SJSA1 (cell line): ENCODE data around the gene PHF2. TPM values are rescaled to one million over a fixed set of nuclear protein-coding genes. Genes with fewer than 3 reads are reported as not detected.

Experiments
- DNase-seq, 2 experiments: peaks; one replicate each; pipeline ENCODE4 v3.0.0-alpha.2; 2015 to 2020; ENCODE audit warnings: low spot score in 2 of 2, low read depth in 1 of 2
- H3K27ac ChIP-seq: fragments of 250-450 bp; sonication (Bioruptor Pico); 2 replicates; pipeline ENCODE4 v1.5.1; 2020; ENCODE audit warnings: mild to moderate bottlenecking, moderate library complexity
- H3K27me3 ChIP-seq: fragments of 250-450 bp; sonication (Bioruptor Pico); replicated peaks from 2 replicates; pipeline ENCODE4 v1.5.1; 2020; ENCODE audit warnings: mild to moderate bottlenecking, moderate library complexity
- H3K36me3 ChIP-seq: fragments of 250-450 bp; sonication (Bioruptor Pico); 2 replicates; pipeline ENCODE4 v1.5.1; 2020; ENCODE audit warnings: mild to moderate bottlenecking
- H3K4me1 ChIP-seq: fragments of 250-450 bp; sonication (Bioruptor Pico); replicated peaks from 2 replicates; pipeline ENCODE4 v1.6.1; 2021; ENCODE audit warnings: mild to moderate bottlenecking
- H3K4me3 ChIP-seq: fragments of 250-450 bp; sonication (Bioruptor Pico); 2 replicates; pipeline ENCODE4 v1.5.1; 2020; ENCODE audit warnings: mild to moderate bottlenecking
- H3K9me3 ChIP-seq: fragments of 250-450 bp; sonication (Bioruptor Pico); replicated peaks from 2 replicates; pipeline ENCODE4 v1.5.1; 2020; ENCODE audit warnings: mild to moderate bottlenecking
- total RNA-seq: library from RNA; depleted of rRNA; stranded (reverse); fragments of >200 nt; shearing (Covaris generic); gene quantifications from 2 replicates; pipeline ENCODE4 v1.2.3, GENCODE V29; 2014

PHF2 gene
- total RNA-seq, 1 experiment from 2014 or later: 19.9 TPM

- no peaks in the 10 kb centered on the region for H3K9me3 ChIP-seq
- no peaks in the 10 kb centered on the region for H3K27me3 ChIP-seq
- no peak overlapping the region for H3K4me3 ChIP-seq
- no peak overlapping the region for H3K27ac ChIP-seq
- H3K4me1 ChIP-seq: no peaks in the 10 kb centered on the region
- no peaks in the 10 kb centered on the region for H3K36me3 ChIP-seq
- peak in 1 of 2 experiments; percentile 7 for DNase-seq
Observed at GRCh38 chr9:93585695-93586094, 9.3 kb downstream of the PHF2 start.

GRCh38 chr9:93586290-93587057, 10.1 kb downstream of the PHF2 start:
- no peaks in the 10 kb centered on the region for H3K9me3 ChIP-seq
- H3K36me3 ChIP-seq: no peaks in the 10 kb centered on the region
- no peak overlapping the region for H3K27ac ChIP-seq
- DNase-seq: peak in 1 of 2 experiments; percentile 28
- H3K4me1 ChIP-seq: no peaks in the 10 kb centered on the region
- no peak overlapping the region for H3K4me3 ChIP-seq
- H3K27me3 ChIP-seq: no peaks in the 10 kb centered on the region

GRCh38 chr9:93587284-93587650, 10.9 kb downstream of the PHF2 start:
- Histone ChIP-seq H3K9me3 (no peaks in the 10 kb centered on the region), H3K4me1 (no peaks in the 10 kb centered on the region), H3K27ac (no peak overlapping the region), H3K4me3 (no peak overlapping the region), H3K27me3 (no peaks in the 10 kb centered on the region), H3K36me3 (no peaks in the 10 kb centered on the region)
- no peak for DNase-seq

- H3K27me3 ChIP-seq: no peaks in the 10 kb centered on the region
- peak in 1 of 2 experiments; percentile 39 for DNase-seq
- H3K27ac ChIP-seq: no peak overlapping the region
- no peaks in the 10 kb centered on the region for H3K9me3 ChIP-seq
- no peaks in the 10 kb centered on the region for H3K36me3 ChIP-seq
- H3K4me1 ChIP-seq: no peaks in the 10 kb centered on the region
- H3K4me3 ChIP-seq: no peak overlapping the region
Observed at GRCh38 chr9:93587651-93588347, 11.4 kb downstream of the PHF2 start.

GRCh38 chr9:93588641-93589609, 12.5 kb downstream of the PHF2 start:
- H3K27me3 ChIP-seq: no peaks in the 10 kb centered on the region
- H3K36me3 ChIP-seq: no peaks in the 10 kb centered on the region
- peak in 1 of 2 experiments; percentile 12 for DNase-seq
- H3K9me3 ChIP-seq: no peaks in the 10 kb centered on the region
- no peaks in the 10 kb centered on the region for H3K4me1 ChIP-seq
- no peak overlapping the region for H3K4me3 ChIP-seq
- no peak overlapping the region for H3K27ac ChIP-seq

- no peaks in the 10 kb centered on the region for H3K4me1 ChIP-seq
- no peaks in the 10 kb centered on the region for H3K36me3 ChIP-seq
- H3K9me3 ChIP-seq: no peaks in the 10 kb centered on the region
- H3K4me3 ChIP-seq: no peak overlapping the region
- DNase-seq: no peak
- H3K27ac ChIP-seq: no peak overlapping the region
- no peaks in the 10 kb centered on the region for H3K27me3 ChIP-seq
Observed at GRCh38 chr9:93589688-93590087, 13.3 kb downstream of the PHF2 start.

GRCh38 chr9:93590609-93591234, 14.3 kb downstream of the PHF2 start:
- H3K27ac ChIP-seq: no peak overlapping the region
- H3K4me3 ChIP-seq: no peak overlapping the region
- no peaks in the 10 kb centered on the region for H3K36me3 ChIP-seq
- H3K9me3 ChIP-seq: no peaks in the 10 kb centered on the region
- H3K27me3 ChIP-seq: no peaks in the 10 kb centered on the region
- H3K4me1 ChIP-seq: no peaks in the 10 kb centered on the region
- DNase-seq: peak in 1 of 2 experiments; percentile 31

- Histone ChIP-seq H3K27ac (no peak overlapping the region), H3K36me3 (no peaks in the 10 kb centered on the region), H3K9me3 (no peaks in the 10 kb centered on the region), H3K27me3 (no peaks in the 10 kb centered on the region), H3K4me3 (no peak overlapping the region), H3K4me1 (no peaks in the 10 kb centered on the region)
- peak in 1 of 2 experiments; percentile 22 for DNase-seq
Observed at GRCh38 chr9:93591301-93592007, 15.1 kb downstream of the PHF2 start.

- Histone ChIP-seq H3K36me3 (no peaks in the 10 kb centered on the region), H3K9me3 (no peaks in the 10 kb centered on the region), H3K4me3 (no peak overlapping the region), H3K4me1 (no peaks in the 10 kb centered on the region), H3K27ac (no peak overlapping the region), H3K27me3 (no peaks in the 10 kb centered on the region)
- DNase-seq: no peak
Observed at GRCh38 chr9:93592008-93592642, 15.7 kb downstream of the PHF2 start.

- Histone ChIP-seq H3K4me3 (no peak overlapping the region), H3K4me1 (no peaks in the 10 kb centered on the region), H3K27ac (no peak overlapping the region), H3K36me3 (no peaks in the 10 kb centered on the region), H3K27me3 (no peaks in the 10 kb centered on the region), H3K9me3 (no peaks in the 10 kb centered on the region)
- peak in 1 of 2 experiments; percentile 29 for DNase-seq
Observed at GRCh38 chr9:93592643-93593021, 16.2 kb downstream of the PHF2 start.

- H3K4me3 ChIP-seq: no peak overlapping the region
Observed at GRCh38 chr9:93593144-93593658, 16.8 kb downstream of the PHF2 start.

GRCh38 chr9:93594041-93594756, 17.8 kb downstream of the PHF2 start:
- DNase-seq: peak in 1 of 2 experiments; percentile 32
- Histone ChIP-seq H3K36me3 (no peaks in the 10 kb centered on the region), H3K4me1 (peaks cover 9% of the 10 kb centered on the region), H3K27me3 (no peaks in the 10 kb centered on the region), H3K4me3 (no peak overlapping the region), H3K27ac (no peak overlapping the region), H3K9me3 (no peaks in the 10 kb centered on the region)

More at GRCh38 chr9:93593144-93593658, 16.8 kb downstream of the PHF2 start:
- Histone ChIP-seq H3K27me3 (no peaks in the 10 kb centered on the region), H3K27ac (no peak overlapping the region), H3K4me1 (no peaks in the 10 kb centered on the region), H3K9me3 (no peaks in the 10 kb centered on the region), H3K36me3 (no peaks in the 10 kb centered on the region)
- DNase-seq: peak in 1 of 2 experiments; percentile 13
